DMS153 treated with DMSO at 0.1 percent for 48 hours (cell line): ENCODE data around the gene PDCD11.

Experiments used
- DNase-seq: peaks from one replicate; lab custom pipeline; 2025; ENCODE audit not compliant: unreplicated experiment; lab: John Stamatoyannopoulos, UW

Gene PDCD11

DNA sequence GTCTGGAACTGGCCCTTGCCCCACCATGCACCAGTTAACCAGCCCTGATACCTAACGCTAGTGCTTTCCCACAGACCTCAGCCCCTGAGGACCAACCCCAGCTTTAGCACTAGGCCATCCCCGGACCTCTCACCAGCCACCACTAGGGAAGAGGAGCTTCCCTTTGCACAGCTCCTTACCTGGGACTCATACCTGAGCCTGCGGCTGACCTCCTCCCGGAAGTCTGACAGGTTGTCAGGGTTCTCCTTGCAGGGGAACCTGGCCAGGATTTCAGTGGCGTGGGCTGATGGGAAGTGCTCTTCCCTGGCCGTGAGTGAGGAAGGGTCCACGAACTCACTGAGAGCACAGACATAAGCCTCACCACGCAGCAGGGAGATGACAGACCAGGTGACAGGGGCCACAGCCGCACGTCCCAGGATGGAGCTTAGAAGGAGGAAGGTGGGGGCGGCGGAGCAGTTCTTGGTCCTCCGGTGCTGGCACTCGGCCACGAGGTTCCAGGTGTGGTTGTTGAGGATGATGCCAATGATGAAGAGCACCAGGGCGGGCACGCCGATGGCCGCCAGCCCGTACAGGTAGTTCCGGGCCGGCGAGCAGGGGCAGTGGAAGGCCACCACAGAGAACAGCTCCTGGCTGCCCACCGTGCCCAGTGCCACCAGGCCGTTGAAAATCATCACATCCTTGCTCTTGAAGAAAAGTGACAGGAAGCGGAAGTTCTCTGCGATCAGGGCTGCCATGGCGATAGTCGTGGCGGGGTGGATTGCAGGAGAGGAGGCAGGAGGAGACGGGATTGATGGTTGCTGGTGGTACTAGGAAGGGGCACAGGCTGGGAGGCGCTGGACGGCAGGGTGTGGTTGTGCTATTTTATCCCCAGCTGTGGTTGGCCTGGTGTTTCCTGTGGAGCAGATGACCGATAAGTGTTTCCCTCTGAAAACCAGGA lies 53.0 kb downstream of the PDCD11 start:
- DNase-seq, result no peak

DNA sequence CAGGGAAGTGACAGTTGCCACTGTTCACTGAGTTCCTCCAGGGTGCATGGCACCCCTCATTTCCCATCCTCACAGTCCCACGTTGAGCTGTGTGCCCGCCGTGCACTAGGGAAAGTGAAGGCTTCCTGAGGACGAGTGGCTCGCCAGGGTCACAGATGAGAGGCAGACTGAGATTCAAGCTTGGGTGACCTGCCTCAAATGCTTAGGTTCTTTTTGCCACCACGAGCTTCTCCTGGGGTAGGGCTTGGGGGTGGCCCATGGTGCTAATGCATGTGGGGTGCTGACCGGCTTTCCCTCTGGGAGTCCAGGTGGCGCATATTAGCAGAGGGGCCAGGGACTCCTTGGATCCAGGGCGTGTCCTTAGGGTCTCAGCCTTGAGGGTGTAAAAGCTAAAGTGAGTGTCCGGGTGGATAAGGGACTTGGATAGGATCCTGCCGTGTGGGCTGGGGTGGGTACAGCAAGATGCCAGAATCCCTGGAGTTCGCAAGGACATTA lies 53.8 kb downstream of the PDCD11 start:
- DNase-seq, result no peak

DNA sequence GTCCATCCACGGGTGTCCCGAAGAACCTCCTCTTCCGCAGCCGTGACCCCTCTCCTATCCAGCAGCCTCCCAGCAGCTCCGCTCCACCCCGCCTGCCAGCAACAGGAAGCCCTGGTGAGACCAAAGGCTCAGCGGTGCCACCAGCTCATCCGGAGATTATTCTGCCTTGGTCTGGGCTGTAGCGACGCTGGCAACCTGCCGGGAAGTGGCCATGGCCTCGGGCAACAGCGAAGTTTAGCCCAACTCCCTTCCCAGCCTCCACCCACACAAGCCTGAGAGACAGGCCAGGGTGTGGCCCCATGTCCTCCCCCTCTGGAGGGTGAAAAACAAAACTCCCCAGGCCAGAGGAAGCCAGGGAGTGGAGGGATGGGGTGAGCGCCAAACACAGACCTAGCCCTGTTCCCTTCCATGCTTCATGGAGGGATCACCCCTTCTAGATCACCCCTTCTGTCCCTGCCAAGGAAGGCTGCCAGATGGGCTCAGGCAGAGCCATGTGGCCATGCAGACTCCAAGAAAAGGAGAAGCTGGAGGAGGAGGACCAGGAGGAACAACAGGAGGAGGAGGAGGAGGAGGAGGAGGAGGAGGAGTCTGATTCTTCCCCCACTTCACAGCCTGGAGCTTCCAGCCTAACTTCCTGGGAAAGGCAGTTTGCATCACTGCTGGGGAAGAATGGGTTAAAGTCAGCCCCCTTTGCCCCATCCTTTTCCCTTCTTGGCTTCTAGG lies 54.8 kb downstream of the PDCD11 start:
- DNase-seq, result peak; percentile 29

DNA sequence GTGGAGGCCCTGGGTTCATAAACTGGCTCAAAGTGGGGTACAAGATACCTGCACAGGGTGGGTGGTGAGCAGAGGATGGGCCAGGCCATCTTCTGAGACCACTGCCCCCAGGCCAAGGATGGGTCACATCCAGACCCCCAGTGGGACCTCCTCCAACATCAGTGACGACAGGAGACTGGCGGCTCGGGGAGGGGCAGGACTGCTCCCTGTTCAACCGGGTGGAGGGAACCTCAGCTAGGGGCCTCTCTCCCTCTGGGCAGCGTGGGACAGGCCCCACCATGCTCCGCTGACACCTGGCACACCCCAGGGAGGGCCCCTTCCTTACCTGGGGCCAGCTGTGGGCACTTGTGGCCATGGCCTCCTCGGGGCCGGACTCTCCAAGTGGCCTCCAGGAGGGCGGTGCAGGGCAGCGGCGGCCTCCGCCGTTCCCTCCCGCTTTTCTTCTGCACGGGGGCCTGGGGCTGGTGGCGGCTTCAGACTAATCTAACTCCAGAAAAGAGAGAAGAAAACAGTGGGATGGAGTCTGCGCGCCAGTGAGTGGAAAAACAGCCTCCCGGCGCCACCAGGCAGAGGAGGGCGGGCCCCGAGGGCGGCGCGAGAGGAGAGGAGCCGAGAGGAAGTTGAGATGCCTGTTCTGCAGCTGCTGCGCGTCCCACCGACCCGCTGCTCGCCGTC lies 55.5 kb downstream of the PDCD11 start, which contains the start of gene CALHM2:
CALHM2 (minus strand) TSS at position 540 of the 675 bp plus-strand sequence. CDS start 2,429 bp downstream, outside the sequence.
- DNase-seq, result peak; percentile 9

DNA sequence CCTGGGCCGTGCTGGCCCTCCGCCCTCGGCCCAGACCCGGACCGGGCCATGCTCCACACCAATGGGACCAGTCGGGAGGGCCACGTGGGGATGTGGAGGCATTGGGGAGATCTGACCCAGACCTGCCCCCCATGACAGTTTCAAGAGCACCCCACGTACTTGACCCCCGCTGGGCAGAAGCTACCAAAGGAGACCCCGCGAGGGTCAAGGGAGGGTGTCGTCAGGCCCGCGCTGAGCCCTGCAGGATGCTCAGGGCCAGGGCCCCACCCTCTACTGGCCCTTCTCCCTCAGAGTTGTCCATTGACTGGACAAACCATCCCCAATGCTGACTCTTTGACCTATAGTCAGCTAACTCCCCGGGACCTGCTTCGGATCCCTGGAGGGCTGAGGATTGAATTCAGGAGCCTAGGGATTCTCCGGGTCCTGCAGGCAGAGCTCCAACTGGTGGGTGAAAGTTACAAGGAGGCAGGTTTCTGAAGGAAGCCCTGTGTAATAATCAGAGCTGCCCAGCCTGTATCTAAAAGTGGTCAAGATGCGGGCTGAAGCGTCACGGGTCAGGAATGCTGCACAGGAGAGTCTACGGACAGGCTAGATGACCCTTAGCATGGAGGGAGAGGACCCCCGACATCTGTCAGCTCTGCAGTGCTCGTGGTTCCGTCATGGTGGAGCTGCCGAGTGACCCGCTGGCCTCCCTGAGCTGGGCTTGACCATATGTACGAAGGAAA lies 56.2 kb downstream of the PDCD11 start:
- DNase-seq, result no peak

DNA sequence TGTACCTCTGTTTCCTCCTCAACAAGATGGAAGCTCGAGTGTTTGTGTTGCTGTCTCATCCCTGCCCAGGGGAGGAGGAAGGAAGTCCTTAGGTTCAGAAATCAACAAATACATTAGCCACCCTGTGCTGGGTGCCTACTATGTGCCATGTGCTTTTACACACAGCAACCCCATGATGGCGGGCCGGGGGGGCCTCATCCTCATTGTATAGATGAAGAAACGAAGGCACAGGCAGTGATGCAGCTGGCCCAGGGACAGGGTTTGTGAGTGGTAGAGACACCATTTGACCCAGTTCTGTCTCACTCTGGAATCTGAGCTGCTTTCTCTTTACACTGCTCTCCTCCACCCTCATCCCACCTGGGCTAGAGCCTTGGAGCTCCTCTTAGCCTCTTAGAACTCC lies 57.6 kb downstream of the PDCD11 start:
- DNase-seq, result no peak

DNA sequence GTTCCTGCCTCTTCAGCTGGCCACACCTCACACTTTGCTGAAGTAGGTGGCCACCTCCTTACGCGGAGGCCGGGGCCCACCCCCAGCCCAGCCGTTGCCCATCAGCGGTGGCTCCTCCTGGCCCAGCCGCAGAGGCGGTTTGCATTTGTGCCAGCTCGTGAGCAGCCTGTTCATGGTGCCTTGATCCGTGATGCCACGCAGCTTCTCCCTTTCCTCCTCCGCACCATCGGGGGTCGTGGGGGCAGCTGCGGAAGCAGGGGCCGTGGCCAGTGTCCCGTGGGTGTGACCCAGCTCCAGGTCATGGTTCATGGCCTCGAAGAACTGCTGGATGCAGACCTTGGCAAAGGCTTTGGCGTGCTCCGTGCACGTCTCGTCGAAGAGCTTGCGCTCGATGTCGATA lies 58.8 kb downstream of the PDCD11 start:
- DNase-seq, result no peak

DNA sequence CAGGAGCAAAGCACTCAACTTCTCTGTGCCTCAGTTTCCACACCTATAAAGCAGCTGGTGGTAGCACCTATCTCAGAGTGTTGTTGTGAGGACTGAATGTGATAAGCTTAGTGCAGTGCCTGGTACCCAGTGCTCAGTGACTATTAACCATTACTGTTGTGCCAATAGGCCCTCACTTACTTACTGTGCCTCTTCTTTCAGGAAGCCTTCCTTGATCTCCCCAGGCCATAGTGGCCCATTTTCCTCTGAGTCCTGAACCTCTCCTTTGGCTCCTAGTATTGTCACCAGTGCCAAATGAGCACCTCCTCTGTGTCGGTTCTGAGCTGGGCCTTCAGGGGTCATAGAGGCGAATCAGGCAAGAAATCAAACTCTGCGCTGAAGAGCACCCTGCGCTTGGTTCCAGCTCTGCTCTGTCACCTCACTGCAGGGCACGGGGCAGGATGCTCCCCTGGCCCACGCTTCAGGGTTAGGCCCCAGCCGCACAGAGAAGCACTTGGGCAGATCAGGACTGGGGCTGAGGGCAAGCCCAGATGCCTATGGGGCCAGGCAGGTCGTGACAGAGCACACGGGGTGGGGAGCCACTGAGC lies 59.7 kb downstream of the PDCD11 start:
- DNase-seq, result no peak

DNA sequence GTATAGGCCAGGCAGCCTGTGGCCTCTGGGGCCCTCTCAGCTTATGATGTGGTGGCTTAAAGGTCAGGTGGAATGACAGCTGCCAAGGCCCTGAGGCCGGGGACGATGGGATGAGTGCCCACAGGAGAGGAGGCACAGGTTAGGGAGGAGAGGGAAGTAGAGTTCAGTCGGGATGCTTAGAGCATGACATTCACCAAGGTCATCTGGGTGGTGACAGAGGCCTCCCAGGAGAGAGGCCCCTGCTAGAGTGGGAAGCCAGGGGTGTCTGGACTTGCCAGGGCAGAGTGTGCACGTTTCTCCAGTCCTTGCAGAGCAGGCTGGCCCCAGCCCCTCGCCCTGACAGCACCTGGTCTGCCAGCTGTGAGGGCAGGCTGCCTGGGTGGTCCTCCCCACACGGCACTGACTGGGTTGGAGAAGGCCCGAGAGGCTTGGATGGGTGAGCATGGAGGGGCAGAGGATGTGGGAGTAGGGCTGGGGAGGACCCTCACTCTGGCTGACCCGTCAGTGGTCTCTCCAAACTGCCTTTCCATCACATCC lies 60.8 kb downstream of the PDCD11 start:
- no peak for DNase-seq

DNA sequence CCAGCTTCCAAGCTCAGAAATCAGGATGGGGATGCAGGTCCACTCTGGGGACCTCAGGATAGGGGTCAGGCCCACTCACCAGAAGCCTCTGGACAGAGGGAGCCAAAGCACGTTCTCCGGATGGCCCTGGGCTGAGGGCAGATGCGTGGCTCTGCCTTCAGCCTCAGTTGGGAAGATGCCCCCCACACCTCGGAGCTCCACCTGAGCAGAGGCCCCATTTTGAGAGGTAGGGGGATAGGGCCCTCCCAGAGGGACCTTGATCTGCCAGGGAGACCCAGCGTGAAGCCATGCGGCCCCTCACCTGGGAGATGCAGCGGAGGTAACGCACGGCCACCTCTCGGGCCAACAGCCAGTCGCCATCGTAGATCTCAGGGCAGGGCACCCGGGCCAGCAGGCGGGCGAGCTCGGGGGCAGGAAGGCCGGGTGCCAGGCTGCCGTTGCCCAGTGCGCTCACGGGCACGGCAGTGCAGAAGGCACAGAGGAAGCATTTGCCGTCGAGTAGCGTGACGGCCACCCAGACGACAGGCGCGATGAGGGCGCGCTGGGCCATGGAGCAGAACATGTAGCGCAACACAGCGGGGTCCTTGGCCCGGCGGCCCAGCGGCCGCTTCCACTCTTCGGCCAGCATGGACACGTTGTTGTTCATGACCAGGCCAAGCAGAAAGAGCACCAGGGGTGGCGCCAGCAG lies 61.6 kb downstream of the PDCD11 start:
- DNase-seq, result no peak

DNA sequence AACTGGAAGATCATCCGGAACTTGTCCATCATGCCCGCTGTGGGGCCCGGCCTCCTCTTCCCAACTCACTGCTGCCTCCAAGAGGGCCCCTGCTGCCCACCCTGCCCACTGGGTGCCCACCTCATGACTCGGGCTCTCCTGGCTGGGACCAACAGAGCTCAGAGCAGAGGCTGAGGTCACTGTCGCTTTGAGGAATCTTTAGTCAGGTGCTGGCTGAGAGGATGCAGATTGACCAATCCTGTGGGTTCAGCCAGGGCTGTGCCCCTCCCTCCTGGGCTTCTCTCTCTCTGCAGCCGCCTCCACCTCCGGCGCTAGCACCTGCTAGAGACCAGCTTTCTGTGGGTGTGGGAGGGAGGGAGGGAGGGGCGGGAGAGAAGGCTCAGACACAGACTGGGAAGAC lies 62.3 kb downstream of the PDCD11 start, which contains the start of gene CALHM1:
CALHM1 (minus strand) TSS at position 181 of the 400 bp plus-strand sequence; CDS start at position 32, 149 bp downstream.
- DNase-seq, result peak; percentile 2

DNA sequence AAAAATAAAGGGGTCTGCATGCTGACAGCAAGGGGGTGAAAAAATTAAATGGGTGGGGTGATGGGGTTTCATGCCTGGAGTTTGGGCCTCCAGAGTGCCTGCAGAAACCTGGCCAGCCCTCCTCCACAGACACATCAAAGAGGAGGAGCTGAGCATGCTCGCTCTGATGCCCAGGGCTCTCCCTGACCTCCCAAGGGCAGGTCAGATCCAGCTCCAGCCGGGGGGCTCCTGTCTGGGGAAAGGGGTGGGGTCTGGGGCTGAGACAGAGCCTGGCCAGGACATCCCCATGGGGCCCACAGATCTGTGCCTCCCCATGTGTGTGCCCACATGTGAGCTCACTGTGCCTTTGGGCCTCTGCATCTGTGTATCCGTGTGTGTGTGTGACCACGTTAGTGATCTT lies 63.2 kb downstream of the PDCD11 start:
- DNase-seq, result no peak

DNA sequence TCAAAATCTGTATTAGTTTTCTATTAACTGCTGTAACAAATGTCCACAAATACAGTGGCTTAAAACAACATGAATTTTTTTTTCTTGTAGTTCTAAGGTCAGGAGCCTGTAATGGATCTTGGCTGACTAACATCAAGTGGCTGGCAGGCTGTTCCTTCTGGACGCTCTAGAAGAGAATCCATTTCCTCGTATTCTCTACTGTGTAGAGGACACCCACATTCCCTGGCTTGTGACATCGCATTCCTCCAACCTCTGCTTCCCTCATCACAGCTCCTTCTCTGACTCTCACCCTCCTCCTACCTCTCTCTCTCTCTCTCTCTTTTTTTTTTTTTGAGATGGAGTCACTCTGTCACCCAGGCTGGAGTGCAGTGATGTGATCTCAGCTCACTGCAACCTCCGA lies 67.1 kb downstream of the PDCD11 start:
- no peak for DNase-seq

DNA sequence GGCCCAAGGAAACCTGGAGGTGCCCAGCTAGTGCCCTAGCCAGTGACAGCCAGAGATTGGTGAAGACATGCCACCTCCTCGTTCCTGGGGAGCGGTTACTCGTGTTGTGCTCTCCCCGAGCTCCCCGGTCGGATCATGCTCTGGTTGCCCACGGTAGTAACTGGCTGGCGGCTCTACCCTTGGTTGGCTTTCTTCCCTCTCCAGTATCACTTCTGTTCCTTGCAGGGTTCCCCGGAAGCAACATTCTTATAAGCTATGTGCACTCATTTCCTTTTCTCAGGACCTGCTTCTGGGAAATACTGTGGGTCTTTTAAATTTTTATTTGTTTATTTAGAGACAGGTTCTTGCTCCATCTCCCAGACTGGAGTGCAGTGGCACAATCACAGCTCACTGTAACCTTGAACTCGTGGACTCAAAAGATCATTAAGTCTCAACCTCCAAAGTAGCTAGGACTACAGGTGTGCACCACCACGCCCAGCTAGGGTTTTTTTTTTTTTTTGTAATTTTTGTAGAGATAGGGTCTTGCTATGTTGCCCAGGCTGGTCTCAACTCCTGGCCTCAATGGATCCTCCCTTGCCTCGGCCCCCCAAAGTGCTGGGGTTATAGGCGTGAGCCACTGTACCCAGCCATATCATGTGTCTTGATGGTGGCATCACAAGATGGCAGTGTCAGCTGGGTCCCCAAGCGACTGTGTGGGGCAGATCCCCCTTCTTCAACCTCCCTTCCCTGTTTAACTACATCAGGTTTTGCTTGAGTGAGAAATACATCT lies 69.2 kb downstream of the PDCD11 start:
- DNase-seq, result no peak

DNA sequence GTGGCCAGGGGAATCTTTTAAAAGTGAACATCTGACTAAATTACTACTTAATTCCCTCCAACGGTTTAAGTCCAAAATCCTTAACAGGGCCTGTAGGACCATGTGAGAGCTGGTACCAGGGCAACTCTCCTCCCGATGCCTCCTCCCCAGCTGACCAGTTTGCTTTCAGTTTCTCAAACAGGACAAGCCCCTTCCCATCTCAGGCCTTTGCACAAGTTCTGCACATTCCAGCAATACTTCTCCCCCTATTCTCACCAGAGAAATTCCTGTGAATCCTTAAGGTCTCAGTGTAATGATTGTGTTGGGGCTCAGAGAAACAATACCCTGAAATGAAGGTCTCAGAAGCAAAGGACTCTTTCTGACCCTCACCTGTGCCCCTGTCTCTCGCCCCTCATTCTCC lies 70.3 kb downstream of the PDCD11 start:
- DNase-seq, result no peak

DNA sequence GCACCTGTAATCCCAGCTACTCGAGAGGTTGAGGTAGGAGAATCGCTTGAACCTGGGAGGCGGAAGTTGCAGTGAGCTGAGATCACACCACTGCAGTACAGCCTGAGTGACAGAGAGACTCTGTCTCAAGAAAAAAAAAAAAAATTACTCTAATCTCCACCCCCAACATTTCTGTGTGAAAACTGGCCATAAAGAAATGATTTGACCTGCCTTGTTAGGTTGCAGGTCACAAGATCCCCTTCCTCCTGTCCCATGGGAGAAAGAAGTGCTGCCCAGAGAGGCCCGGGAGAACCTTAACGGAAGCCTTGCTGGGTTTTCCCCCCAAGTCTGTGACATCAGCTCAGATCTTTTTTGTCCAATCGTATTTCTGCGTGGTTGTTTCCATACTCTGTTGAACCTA lies 71.0 kb downstream of the PDCD11 start:
- DNase-seq, result no peak

DNA sequence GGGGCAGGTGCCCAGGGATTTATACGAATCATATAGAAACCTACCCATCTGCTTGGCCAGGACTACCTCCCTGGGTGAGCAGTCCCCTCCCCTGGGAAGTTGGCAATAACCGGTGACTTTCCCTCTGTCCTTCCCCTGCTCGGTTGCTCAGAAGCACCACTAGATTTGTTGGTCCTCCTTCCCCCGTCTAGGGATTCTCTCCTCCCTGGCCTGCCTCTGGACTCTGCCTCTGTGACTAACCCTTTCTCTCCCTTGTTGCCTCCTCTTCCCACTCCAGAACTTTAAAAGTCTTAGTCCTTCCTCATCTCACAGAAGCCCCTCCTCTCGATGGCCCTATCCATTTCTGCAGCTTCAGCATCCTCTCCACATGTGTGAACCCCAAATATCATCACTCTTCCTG lies 72.8 kb downstream of the PDCD11 start:
- no peak for DNase-seq

DNA sequence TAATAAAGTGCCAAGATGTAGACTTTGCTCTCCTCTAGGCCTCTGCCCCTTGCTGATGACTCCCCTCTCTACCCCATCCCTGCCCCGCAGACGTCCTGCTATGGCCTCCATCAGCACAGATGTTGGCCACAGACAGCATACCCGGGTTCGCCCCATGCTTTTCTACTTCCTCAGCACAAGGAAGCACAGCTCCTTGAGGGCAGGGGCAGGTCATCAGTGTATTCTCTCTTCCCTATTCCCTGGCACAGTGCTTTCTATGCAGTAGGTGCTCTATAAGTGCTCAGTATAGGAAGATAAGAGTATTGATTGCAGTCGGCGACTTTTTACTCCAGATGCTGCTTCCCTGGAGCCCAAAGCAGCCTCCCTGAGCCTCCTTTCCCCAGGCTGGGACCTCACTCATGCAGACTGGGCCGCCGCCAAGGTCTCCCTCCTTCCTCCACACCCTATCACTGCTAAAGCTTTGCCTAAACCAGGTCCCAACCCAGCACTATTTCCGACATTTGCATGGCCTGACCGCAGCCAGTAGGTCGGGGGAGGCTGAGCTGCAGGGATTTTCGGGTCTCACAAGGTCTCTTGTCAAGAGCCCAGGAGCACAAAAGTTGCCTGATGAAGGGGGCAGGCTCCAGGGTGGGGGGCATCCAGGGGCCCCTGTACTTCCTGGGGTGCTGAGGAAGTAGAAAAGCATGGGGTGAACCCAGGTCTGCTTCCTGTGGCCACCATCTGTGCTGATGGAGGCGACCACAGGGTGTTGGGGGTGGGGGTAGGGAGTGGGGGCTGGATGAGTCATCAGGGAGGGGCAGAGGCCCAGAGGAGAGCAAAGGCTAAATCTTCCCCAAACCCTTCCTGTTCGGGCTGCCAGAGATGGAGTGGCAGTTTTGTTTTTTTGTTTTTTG lies 74.6 kb downstream of the PDCD11 start:
- DNase-seq, result no peak
